Fibroblast of skin of back (primary cell): ENCODE data around the gene VAMP5.
"Not testable (repeated sequence)": the region's sequence is repeated elsewhere in the genome, so short reads cannot be mapped to it uniquely, and the experiment has no call there.

Experiments used
- DNase-seq: peaks from one replicate; pipeline ENCODE4 v3.0.0-alpha.2; 2013

Gene VAMP5

DNA sequence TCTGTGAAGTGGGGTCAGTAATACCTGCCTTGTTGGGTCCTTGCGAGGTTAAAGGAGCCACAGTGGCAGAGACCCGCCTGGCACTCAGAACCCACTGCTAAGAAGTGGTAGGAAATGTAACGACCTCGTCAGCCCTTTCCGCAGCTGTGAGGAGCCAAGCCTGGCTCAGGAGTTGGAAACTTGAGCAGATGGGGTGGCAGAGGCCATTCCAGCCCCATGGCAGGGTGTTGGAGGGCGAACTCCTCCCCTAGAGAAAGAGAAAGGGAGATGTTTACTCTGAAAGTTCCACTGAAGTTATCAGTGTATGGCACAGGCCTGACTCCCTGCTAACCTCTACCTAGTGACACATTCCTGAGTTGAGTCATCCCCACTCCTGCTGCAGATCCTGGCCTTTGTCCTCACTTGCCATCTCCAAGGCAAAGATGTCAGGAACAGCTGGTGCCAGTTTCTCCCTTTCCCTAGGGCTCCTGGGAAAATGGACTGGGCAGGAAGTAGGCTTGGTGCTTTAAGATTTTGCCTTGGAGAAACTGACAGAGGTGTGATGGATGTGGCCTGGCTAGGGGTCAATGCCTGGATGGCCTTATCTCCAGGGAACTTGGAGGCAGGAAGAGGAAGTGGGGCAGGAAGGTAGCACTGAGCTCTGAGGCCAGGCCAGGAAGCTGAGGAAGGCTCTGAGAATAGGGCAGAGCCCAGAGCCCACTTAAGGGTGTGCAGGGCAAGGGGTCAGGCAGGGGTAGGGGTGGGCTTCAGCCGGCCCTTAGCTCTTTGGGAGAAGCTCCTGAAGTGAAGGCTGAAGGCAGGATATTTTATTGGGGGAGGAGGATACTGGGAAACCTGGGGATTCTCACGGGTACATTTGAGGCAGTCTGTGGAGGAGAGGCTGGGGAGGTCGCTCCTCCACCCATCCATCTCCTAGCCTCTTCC, 888 bp downstream of the VAMP5 start:
- DNase-seq, result peak; percentile 82

GRCh38 chr2:85585781-85586105, 1.5 kb downstream of the VAMP5 start:
- peak; percentile 92 for DNase-seq

DNA sequence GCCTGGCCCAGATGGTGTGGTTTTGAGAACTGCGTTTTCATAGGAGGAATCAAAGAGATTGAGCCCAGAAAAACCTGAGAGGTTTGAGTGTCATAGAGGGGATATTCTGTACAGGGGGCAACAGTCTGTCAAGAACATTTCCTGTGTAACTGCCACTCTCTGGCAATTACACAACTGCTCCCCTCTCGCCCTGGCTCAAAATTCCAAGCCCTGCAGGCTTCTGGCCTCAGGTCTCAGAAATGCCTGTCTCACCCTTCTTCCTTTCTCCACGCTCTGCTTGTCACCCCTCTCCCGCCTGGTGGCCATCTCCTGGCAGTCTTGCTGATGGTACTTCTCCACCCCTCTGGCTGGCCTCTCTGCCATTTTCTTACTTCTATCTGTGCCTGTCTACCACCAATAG, 4.0 kb downstream of the VAMP5 start:
- no peak for DNase-seq

GRCh38 chr2:85588645-85589044, 4.4 kb downstream of the VAMP5 start:
- no peak for DNase-seq

DNA sequence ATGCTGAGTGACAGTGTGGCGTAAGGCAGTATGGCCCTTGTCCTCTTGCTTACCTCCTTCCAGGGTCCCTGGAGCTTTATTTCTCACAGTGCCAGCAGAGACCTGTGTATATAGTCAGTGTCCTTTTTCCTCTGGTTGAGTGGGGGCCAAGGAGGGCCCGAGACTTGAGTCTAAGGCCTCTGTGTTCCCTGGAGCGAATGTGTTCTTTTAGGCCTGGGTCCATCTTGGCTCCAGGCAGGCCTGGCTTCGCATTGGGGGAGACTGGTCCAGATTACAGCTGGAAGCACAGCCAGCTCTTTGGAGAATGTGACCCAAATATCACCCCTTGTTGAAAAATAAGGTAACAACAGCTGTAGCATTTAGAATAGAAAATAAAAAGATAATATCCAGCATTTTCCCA, 5.0 kb downstream of the VAMP5 start:
- no peak for DNase-seq

DNA sequence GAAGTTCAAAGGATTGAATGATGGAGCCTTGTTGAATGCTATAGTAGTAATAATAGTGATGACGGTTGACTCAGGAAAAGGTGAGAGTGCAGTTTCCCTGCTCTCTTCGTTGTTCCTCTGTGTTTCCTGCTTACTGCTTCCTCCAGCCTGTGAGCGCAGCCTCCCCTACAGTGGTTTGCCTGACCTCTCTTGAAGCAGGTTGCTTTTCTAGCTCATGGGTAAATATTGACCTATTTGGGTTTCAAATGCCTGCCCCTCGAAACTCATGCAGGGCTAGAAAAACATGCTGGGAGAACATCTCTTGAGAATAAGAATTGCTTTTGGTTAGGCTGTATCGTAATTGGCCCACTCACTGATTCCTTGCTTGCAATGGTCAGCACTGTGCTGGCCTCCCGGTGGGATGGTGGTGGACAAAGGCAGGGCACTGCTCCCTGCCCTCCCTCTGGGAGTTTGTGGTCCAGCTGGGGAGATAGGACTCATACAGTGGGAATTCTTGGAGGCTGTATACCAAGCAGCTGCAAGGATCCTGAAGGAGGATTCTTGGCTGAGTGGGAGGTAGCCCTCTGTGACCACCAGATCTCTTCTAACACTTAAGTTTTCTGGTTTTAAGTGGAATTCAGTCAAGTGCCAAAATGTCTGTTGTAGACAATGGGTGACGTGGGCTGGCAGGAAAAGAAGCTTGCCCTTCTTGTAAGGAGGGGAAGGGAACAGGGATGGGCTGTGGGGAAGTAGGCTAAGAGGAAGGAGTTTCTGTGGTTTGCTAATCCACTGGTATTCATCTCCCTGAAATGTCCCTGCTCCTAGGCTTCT, 6.0 kb downstream of the VAMP5 start:
- DNase-seq, result peak; percentile 80

DNA sequence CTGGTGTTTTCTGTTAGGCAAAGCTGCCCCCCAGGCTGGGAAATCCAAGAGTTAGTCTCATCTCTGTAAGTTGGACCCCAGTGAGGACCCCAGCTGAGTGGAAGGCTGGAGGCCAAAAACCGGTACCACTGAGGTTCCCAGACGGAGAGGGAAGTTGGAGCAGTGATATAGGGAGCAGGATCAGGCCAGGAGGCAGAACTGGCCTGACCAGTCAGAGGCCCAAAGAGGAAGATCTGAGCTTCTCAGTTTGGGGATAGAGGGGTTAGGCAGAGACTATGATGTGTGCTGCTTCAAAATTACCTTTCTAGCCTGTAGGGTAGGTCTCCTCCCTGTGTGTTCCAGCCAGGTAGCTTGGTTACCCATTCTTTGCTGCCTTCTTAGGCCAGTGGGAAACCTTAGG, 6.7 kb downstream of the VAMP5 start:
- no peak for DNase-seq

DNA sequence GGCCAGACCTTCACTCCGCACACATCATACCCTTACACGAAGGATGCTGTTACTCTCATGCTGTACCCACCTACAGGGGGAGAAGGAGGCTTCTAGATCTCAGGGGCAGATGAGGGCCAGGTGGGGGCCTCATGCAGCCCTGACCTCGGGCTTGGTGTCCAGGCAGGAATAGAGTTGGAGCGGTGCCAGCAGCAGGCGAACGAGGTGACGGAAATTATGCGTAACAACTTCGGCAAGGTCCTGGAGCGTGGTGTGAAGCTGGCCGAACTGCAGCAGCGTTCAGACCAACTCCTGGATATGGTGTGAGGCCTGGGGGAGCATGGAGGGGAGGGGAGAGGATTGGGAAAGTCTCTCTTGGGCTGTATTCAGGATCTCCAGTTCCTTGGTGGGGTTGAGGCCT, 7.3 kb downstream of the VAMP5 start:
- DNase-seq, result no peak

DNA sequence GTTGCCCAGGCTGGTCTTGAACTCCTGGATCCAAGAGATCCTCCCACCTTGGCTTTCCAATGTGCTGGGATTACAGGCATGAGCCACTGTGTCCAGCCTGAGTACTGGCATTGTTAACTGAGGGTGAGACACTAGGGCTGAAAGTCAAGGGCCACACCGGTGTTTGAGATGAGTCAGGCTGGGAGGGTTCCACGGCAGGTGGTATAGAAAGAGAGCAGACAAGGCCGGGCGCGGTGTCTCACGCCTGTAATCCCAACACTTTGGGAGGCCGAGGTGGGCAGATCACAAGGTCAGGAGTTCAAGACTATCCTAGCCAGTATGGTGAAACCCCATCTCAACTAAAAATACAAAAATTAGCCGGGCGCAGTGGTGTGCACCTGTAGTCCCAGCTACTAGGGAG, 8.1 kb downstream of the VAMP5 start:
- DNase-seq, result not testable (repeated sequence)

- no peak for DNase-seq
These were observed 8.8 kb downstream of the VAMP5 start for GRCh38 chr2:85593023-85593422.

DNA sequence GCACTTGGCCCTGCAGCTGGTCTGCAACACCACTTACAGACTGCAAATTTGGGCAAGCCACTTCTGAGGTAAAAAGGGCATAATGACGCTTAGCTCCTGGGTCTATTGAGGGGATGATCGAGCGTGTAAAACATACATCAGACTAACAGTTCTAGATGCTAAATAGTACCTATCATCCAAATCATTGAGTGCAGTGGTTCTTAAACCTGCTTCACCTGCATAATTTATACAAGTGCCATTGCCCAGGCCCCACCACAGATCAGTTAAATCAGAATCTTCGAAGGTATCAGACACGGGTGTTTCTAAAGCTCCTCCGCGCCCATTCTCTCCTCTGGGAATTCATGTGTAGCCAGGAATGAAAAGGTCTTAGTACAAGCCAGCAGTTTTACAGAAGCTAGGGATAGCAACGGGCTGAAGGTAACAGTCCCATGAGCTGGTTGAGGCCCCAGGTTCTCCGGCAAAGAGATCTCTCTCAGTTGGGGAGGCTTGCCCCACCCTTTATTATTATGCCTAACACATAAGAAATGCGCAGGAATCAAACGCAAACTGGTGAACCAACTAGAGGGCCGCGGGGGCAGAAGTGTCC, 10.6 kb downstream of the VAMP5 start:
- DNase-seq, result no peak

DNA sequence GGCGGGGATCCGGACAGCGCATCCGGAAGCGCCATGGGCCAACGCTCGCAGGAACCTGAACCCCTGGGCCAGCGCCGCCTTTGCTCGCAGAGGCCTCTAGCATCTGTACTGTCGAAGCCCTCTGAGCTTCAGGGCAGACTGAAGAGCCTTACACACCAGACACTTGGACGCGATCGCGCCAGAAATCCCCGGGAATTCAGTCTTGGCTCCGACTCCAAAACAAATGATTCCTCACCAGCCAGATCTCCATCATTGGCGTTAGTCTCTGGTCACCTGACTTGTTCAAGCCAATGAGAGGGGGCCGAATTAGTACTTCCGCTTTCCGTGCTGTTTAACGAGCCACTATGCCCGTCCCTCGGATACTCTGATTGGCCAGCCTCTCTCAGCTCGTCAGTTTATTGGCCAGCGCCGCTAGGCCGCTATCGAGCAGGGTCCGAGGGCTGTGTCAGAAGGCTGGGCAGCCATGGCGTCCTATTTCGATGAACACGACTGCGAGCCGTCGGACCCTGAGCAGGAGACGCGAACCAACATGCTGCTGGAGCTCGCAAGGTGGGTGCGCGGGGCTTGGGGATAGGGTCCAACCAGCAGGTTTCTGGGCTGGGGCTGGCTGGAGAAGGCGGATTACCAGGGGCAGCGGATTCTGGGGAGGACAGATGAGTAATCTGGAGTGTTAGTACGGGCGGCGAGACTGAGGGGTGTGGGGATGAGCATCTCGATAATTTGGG, 11.2 kb downstream of the VAMP5 start, which contains the start of gene RNF181:
Gene RNF181 (plus strand): TSS at position 445 of the 725 bp plus-strand sequence. CDS start 19 bp downstream, at position 464.
- DNase-seq, result peak; percentile 99

GRCh38 chr2:85596026-85596333, 11.7 kb downstream of the VAMP5 start:
- DNase-seq, result no peak

DNA sequence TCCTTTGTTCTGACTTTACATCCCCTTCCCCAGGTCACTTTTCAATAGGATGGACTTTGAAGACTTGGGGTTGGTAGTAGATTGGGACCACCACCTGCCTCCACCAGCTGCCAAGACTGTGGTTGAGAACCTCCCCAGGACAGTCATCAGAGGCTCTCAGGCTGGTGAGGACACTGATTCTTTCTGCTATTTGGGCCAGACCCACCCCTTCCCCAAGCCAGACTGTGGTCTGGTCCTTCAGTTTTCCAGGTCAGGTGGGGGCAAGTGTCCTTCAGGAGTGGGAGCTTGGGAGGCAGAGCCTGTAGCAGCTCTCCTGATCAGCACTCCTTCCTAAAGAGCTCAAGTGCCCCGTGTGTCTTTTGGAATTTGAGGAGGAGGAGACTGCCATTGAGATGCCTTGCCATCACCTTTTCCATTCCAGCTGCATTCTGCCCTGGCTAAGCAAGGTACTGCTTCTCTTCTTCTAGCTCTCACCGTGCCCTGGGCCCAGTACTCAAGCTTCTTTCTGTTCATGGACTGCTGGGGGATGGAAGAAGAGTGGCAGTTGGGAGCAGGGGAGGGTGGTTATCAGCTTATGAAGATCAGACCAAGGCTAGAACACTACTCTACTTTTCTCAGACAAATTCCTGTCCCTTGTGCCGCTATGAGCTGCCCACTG, 12.4 kb downstream of the VAMP5 start:
- DNase-seq, result no peak

GRCh38 chr2:85597241-85597640, 13.0 kb downstream of the VAMP5 start:
- no peak for DNase-seq

DNA sequence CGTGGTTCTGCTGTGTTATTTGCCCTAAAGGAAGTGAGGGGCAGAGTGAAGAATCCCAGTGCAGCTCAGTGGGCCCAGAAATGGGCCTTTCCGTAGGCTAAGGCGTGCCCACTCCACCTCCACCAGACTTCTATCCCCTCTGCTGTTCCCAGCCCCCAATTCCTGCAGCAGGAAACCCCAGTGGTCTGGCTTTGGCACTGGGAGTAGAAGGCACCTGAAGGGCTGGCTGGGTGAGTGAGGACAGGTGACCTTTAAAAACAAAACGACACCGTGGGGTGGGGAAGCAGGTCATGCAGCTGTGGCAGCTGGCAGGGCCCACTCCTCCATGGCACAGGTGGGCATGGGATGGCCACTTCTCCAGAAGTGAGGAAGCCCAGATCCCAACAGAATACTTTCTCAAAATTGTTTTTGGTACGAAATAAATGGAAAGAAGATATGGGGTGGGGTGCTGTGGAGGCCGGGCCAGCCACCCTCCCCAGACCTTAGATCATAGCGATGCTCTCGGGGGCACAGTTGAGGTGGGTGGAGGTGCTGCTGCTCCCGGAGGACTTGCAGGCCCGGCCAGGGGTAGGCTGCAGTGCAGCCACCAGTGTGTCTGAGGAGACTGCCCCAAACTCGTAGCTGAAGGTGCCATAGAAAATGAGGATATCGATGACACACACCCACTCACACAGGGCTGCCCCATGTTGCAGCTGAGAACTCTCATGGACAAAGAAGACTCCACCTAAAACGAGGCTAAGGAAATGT, 14.5 kb downstream of the VAMP5 start:
- no peak for DNase-seq

- DNase-seq, result no peak
These were observed 15.4 kb downstream of the VAMP5 start for GRCh38 chr2:85599468-85600234.

GRCh38 chr2:85600235-85600575, 16.0 kb downstream of the VAMP5 start:
- no peak for DNase-seq

- DNase-seq, result no peak
These were observed 16.9 kb downstream of the VAMP5 start for GRCh38 chr2:85600951-85601770.
